ENCODE measurements around the gene MS4A10.

DNA sequence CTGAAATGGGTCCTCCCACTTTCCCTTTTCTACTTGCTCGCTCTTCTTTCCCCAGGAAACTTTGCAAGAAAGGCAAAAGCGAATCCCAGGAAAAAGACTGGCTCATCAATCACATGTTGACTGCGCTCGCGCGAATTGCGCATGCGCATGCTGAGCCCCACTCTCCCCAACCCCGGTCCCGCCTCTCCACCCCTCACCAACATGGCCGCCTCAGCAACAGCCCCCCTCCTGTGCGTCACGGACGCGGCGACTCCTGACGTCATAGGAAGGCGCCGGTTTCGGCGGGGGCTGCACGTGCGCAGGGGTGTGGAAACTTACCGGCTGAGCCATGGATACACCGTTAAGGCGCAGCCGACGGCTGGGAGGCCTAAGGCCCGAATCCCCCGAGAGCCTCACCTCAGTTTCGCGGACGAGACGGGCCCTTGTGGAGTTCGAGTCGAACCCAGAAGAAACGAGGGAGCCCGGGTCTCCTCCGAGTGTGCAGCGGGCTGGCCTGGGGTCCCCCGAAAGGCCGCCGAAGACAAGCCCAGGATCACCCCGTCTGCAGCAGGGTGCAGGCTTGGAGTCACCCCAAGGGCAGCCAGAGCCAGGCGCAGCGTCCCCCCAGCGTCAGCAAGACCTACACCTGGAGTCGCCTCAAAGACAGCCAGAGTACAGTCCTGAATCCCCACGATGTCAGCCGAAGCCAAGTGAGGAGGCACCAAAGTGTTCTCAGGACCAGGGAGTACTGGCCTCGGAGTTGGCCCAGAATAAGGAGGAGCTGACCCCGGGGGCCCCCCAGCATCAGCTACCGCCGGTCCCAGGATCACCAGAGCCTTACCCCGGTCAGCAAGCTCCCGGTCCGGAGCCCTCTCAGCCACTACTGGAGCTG is 56.9 kb downstream of the MS4A10 start, which contains the start of gene CCDC86:
- TF ChIP-seq, protein P1, sequence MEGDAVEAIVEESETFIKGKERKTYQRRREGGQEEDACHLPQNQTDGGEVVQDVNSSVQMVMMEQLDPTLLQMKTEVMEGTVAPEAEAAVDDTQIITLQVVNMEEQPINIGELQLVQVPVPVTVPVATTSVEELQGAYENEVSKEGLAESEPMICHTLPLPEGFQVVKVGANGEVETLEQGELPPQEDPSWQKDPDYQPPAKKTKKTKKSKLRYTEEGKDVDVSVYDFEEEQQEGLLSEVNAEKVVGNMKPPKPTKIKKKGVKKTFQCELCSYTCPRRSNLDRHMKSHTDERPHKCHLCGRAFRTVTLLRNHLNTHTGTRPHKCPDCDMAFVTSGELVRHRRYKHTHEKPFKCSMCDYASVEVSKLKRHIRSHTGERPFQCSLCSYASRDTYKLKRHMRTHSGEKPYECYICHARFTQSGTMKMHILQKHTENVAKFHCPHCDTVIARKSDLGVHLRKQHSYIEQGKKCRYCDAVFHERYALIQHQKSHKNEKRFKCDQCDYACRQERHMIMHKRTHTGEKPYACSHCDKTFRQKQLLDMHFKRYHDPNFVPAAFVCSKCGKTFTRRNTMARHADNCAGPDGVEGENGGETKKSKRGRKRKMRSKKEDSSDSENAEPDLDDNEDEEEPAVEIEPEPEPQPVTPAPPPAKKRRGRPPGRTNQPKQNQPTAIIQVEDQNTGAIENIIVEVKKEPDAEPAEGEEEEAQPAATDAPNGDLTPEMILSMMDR (IDR thresholded peaks at IDR 0.05; ENCODE audit: borderline replicate concordance, extremely low read depth, low read length, poor library complexity, severe bottlenecking) = no peak
- no peak for TF ChIP-seq EZH2 (IDR thresholded peaks at IDR 0.05; ENCODE audit: borderline replicate concordance, low read depth, low read length, severe bottlenecking)

Data from DND-41 (cell line).